Subcutaneous adipose tissue (tissue), 4 donors: ENCODE measurements around the gene HBG1. TPM values are rescaled to one million over a fixed set of nuclear protein-coding genes. Genes with fewer than 3 reads are reported as not detected.

ENCODE experiments used
- CTCF ChIP-seq: fragments of 450-650 bp; IDR thresholded peaks from one replicate; pipeline ENCODE4 v1.5.1; 2016; ENCODE audit warnings: low read depth, mild to moderate bottlenecking, control low read depth, antibody characterized with exemption, moderate library complexity
- total RNA-seq, 4 donors: library from RNA; depleted of rRNA; stranded (reverse); fragments of >200 nt; gene quantifications; one replicate each; pipeline ENCODE4 v1.1.0, GENCODE V29; 2016

HBG1 gene
- total RNA-seq, 4 donors from 2014 or later, result not detected

- no peak for TF ChIP-seq CTCF
These were observed 14.1 kb downstream of the HBG1 start for GRCh38 chr11:5235364-5236095.

GRCh38 chr11:5234381-5234834 is 15.2 kb downstream of the HBG1 start, which contains the start of gene HBD:
Gene HBD (minus strand): TSS chr11:5234483. CDS start chr11:5234433, 50 bp downstream.
- TF ChIP-seq CTCF, result no peak

GRCh38 chr11:5233307-5233706 is 16.4 kb downstream of the HBG1 start:
- no peak for TF ChIP-seq CTCF

- TF ChIP-seq CTCF, result no peak
These were observed 16.8 kb downstream of the HBG1 start for GRCh38 chr11:5232821-5233220.

- no peak for TF ChIP-seq CTCF
These were observed 17.5 kb downstream of the HBG1 start for GRCh38 chr11:5232176-5232575.

GRCh38 chr11:5231111-5231510 is 18.5 kb downstream of the HBG1 start:
- TF ChIP-seq CTCF, result no peak

- TF ChIP-seq CTCF, result no peak
These were observed 19.4 kb downstream of the HBG1 start for GRCh38 chr11:5230266-5230665.
